ENCODE measurements around the gene MARCKS.

DNA sequence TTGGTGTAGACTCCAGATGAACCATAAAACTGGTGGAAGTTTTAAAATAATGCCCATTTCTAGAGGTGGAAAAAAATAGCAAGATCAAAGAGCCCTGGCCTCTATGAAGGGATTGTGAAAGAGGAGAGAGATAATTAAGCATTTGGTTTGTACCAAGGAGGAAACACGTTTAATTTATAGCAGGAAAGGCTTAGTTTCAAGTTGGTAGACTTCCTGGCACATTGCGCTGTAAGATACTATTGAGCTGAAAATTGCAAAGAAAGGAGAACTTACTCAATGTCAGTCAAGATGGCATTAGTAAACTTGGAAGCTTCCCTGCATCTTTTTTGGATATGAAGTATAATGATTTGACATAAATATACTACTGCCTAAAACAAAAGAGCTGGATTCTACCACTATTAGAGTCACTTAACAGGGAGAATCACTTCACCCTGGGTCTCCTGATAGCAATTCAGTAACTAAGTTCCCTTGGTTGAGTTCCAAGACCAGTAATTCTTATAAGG lies 24.4 kb downstream of the MARCKS start:
- TF ChIP-seq TAF1 (IDR thresholded peaks at IDR 0.05; ENCODE audit: borderline replicate concordance, low read depth, low read length) (no peak), POLR2AphosphoS5 (IDR thresholded peaks at IDR 0.05; ENCODE audit: low read depth, low read length) (no peak), RFX5 (IDR thresholded peaks at IDR 0.05; ENCODE audit: low read length) (no peak), ELF1 (IDR thresholded peaks at IDR 0.05) (no peak), EZH2phosphoT487 (IDR thresholded peaks at IDR 0.05; ENCODE audit: borderline replicate concordance, low read depth) (no peak), MEF2A (IDR thresholded peaks at IDR 0.05; ENCODE audit: borderline replicate concordance, low read depth) (no peak), NFIC (IDR thresholded peaks at IDR 0.05; ENCODE audit: borderline replicate concordance) (no peak)
- TF ChIP-seq, protein P1, sequence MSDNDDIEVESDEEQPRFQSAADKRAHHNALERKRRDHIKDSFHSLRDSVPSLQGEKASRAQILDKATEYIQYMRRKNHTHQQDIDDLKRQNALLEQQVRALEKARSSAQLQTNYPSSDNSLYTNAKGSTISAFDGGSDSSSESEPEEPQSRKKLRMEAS (IDR thresholded peaks at IDR 0.05; ENCODE audit: low read depth), result no peak
- TF ChIP-seq, protein P2, sequence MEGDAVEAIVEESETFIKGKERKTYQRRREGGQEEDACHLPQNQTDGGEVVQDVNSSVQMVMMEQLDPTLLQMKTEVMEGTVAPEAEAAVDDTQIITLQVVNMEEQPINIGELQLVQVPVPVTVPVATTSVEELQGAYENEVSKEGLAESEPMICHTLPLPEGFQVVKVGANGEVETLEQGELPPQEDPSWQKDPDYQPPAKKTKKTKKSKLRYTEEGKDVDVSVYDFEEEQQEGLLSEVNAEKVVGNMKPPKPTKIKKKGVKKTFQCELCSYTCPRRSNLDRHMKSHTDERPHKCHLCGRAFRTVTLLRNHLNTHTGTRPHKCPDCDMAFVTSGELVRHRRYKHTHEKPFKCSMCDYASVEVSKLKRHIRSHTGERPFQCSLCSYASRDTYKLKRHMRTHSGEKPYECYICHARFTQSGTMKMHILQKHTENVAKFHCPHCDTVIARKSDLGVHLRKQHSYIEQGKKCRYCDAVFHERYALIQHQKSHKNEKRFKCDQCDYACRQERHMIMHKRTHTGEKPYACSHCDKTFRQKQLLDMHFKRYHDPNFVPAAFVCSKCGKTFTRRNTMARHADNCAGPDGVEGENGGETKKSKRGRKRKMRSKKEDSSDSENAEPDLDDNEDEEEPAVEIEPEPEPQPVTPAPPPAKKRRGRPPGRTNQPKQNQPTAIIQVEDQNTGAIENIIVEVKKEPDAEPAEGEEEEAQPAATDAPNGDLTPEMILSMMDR (IDR thresholded peaks at IDR 0.05), result no peak
- TF ChIP-seq, protein P3, sequence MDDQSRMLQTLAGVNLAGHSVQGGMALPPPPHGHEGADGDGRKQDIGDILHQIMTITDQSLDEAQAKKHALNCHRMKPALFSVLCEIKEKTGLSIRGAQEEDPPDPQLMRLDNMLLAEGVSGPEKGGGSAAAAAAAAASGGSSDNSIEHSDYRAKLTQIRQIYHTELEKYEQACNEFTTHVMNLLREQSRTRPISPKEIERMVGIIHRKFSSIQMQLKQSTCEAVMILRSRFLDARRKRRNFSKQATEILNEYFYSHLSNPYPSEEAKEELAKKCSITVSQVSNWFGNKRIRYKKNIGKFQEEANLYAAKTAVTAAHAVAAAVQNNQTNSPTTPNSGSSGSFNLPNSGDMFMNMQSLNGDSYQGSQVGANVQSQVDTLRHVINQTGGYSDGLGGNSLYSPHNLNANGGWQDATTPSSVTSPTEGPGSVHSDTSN (IDR thresholded peaks at IDR 0.05), result no peak
- TF ChIP-seq, protein P4, sequence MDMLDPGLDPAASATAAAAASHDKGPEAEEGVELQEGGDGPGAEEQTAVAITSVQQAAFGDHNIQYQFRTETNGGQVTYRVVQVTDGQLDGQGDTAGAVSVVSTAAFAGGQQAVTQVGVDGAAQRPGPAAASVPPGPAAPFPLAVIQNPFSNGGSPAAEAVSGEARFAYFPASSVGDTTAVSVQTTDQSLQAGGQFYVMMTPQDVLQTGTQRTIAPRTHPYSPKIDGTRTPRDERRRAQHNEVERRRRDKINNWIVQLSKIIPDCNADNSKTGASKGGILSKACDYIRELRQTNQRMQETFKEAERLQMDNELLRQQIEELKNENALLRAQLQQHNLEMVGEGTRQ (IDR thresholded peaks at IDR 0.05; ENCODE audit: borderline replicate concordance, low read depth, low read length), result no peak

All from SK-N-SH (cell line).